Retinal pigment epithelial cell (primary cell): Measurements from ENCODE around the gene C11orf24.

ENCODE experiments used
- DNase-seq: peaks from one replicate; pipeline ENCODE4 v3.0.0-alpha.2; 2010; ENCODE audit warnings: low read depth
- H3K4me3 ChIP-seq: 2 replicates; pipeline ENCODE4 v1.5.1; 2011; ENCODE audit warnings: mild to moderate bottlenecking, low read length, control low read depth, moderate library complexity
- TF ChIP-seq, protein P1 (sequence below): conservative IDR thresholded peaks from 2 replicates; pipeline ENCODE4 v1.5.1; 2011; ENCODE audit warnings: low read depth, low read length, control low read depth, inconsistent platforms

The C11orf24 gene

DNA sequence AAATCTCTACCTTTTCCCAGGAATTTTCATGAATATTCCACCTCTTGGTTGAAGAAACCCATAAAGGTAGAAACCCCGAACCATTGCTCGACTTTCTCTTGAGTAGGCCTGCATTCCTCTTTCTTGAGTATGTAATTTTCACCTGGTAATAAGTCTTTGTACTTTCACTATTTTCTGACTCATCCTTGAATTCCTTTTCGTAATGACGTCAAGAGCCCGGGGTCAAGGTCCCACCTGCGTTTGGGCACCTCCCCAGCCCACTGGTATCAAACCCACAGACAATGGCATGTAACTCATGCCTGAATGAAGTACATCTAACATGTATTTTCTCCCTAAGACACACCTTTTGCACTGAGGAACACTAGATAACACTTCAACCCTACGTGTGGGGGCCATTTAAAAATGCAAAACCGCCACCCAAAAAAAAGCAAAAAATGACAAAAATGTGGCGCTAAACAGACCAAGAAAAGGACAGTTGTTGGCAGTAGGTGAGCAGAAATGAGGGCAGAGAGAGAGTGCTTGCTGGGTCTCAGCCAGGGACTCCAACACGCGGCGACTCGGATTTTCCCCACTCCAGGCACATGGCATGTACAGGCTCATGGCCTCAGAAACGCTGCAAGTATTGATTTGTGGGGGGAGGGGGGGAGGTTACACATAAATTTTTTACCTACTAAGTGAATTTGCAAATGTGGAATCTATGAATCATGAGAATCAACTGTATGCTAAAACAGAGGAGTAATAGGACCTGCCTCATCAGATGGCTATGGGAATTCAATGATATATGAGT lies 4.1 kb upstream of the C11orf24 start:
- no peak for DNase-seq
- no peak overlapping the region for H3K4me3 ChIP-seq
- TF ChIP-seq, protein P1, sequence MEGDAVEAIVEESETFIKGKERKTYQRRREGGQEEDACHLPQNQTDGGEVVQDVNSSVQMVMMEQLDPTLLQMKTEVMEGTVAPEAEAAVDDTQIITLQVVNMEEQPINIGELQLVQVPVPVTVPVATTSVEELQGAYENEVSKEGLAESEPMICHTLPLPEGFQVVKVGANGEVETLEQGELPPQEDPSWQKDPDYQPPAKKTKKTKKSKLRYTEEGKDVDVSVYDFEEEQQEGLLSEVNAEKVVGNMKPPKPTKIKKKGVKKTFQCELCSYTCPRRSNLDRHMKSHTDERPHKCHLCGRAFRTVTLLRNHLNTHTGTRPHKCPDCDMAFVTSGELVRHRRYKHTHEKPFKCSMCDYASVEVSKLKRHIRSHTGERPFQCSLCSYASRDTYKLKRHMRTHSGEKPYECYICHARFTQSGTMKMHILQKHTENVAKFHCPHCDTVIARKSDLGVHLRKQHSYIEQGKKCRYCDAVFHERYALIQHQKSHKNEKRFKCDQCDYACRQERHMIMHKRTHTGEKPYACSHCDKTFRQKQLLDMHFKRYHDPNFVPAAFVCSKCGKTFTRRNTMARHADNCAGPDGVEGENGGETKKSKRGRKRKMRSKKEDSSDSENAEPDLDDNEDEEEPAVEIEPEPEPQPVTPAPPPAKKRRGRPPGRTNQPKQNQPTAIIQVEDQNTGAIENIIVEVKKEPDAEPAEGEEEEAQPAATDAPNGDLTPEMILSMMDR: no peak

DNA sequence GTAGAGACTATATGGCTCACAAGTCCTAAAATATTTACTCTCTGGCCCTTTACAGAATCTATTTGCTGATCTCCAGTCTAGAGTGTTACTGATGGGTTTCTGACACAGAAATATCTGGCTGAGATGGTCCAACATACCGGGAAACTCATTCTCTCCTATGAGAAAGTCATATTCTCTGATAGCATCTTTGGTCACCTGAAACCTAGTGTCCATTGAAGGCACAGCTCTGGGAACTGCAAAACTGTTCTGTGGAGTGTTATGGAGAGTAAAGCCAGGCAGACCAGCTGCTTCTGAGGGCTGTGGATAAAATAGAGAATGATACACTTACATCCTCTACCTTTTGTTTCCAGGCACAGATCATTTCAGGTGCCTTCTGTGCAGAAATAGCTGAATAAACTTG lies 2.5 kb upstream of the C11orf24 start:
- DNase-seq: no peak

DNA sequence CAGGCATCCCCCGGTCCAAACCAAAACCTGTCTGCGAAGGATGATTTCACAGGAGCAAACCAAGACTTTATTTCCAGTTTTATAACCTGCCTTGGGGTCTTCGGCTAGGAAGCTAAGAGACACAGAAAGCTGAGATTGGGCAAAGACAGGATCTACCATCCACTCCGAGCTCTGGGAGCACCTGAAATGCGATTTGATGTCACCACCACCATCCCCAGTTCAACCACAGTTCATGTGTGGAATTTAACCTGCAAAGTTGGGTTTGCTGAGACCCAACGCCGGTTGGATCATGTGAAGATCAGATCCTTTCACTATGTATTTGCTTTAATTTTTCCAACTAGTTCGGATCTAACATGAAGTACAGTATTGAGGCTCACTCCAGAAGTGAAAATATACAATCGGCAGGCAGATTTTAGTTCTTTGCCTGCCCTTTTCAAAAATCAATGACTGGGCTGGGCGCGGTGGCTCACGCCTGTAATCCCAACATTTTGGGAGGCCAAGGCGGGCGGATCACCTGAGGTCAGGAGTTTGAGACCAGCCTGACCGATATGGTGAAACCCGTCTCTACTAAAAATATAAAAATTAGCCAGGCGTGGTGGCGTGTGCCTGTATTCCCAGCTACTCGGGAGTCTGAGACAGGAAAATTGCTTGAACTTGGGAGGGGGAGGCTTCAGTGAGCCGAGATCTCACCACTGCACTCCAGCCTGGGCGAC lies 1.4 kb upstream of the C11orf24 start:
- DNase-seq: no peak
- TF ChIP-seq, protein P1: no peak
- no peak overlapping the region for H3K4me3 ChIP-seq

More for the DNA sequence above, 2.5 kb upstream of the C11orf24 start:
- TF ChIP-seq, protein P1: no peak
- no peak overlapping the region for H3K4me3 ChIP-seq

DNA sequence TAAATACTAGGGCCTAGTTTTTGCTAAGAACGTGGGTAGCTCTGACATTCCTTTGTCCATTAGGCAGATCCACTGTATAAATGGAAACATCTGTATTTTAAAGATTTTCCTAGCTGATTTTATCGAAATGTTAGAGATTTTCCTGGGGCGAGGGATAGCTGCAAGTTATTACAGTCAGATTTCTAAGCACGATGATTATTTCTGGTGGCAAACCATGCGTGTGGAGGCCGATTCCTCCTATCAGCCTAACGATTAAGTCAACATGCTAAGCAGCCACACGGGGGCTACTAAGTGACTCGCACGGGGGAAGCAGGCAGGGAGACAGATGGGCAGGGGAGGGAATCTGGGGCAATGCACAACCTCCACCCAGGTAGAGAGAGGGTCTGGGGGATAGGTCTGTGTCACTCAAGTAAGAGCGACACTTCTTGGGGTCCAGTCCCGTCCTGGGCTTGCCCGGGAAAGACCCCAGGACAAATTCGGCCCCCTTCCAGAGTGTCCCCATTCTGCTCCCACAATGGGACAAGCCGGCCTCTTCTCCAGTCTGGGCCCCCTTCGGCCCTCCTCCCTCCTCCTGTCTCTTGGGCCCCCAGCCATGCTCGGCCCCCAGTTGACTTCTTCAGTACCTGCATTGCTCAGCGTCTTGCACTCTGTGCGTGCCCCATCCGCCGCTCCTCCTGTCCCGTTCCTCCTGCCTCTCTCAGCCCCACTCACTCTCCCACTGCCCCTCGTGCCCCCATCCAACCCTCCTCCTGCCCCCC lies 571 bp downstream of the C11orf24 start:
- peak; percentile 59 for DNase-seq
- TF ChIP-seq, protein P1: peak; percentile 58
- H3K4me3 ChIP-seq: peak overlapping the region; percentile 83

DNA sequence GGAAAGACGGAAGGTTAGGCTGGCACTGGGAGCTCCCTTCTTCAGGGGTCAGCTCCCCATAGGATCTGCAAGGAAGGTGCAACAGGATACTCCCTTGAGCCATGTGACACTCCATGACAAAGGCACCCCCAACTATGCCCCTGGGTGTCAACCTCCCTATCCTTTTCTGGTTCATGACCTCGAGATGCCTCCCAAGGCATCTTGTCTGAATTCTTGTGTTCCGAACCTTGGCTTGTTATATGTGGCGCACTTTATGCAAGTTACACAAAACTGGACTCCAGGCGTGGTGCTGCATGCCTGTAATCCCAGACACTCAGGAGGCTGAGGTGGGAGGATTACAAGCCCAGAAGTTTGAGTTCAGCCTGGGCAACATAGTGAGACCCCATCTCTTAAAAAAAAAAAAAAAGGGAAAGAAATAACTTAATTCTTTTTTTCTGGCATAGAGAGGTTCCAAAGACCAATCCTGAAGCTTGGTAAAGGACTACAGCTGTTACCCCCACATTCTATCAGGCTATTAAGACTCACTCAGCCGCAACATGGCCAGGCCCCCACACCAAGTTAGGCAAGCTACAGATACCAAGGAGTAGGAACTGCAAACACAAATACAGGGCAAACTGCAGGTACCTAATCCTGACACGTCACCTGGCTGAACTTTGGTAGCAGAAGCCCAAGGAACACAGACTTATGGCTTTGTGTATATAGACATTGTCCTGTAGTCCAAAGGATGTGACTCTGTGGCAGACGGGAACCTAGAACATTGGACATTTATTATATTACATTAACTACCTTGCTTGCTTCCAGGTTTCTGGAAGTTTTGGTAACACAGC lies 1.4 kb downstream of the C11orf24 start:
- TF ChIP-seq, protein P1: no peak
- H3K4me3 ChIP-seq: peak overlapping the region; percentile 83
- DNase-seq: no peak

DNA sequence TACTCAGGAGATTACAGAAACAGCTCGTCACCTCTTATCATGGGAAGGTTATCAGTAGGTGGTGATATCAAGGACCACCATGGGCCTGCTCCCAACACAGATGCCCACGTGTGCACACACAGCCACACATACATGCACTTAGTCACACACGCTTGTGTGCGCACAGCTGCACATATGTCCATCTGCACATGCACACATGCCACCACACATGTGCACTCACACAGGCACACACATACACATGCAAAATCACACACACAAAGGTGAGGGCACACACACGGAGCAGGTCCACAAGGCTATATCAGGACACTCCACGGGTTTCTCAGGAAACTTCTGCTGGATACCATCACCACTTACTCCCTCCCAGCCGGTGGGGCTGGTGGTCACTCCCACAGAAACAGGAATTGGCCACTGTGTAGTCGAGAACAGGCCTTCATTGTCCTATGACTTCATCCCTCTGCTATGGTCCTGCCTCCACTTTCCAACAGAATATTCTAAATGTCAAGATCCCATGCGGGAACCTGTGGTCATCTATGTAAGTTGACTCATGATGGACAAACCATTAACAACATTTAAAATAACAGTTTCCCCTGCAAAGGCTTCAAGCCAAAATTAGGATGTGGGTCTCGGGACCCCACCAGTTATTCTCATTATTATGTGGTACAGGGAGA lies 2.2 kb downstream of the C11orf24 start:
- no peak for DNase-seq
- H3K4me3 ChIP-seq: no peak overlapping the region
- TF ChIP-seq, protein P1: no peak
